CD14-positive monocyte (primary cell): ENCODE data around the gene RPS6KA2. TPM values are rescaled to one million over a fixed set of nuclear protein-coding genes. Genes with fewer than 3 reads are reported as not detected.
A peak's percentile ranks its signal among the peaks of the same experiment; 100 is the strongest.
"Not testable (repeated sequence)": the region's sequence is repeated elsewhere in the genome, so short reads cannot be mapped to it uniquely, and the experiment has no call there.

Experiments
- DNase-seq, 3 donors: peaks; one replicate each; pipeline ENCODE4 v3.0.0-alpha.2; 2011 to 2022
- H2AFZ ChIP-seq: 2 replicates; pipeline ENCODE4 v1.6.0; 2012; ENCODE audit warnings: mild to moderate bottlenecking, low read depth, low read length, inconsistent platforms; ENCODE audit not compliant: insufficient read depth, poor library complexity, severe bottlenecking
- H3K27ac ChIP-seq, 2 donors: 1 replicate in 1 of 2; 2 replicates in 1 of 2; pipeline ENCODE4 v1.5.1; 2012 to 2013; ENCODE audit warnings: low read length in 2 of 2, control low read depth in 1 of 2, inconsistent platforms in 1 of 2, low read depth in 1 of 2, mild to moderate bottlenecking in 1 of 2
- H3K27me3 ChIP-seq, 2 donors: one replicate each; pipeline versions ENCODE4 v1.6.0 to v1.6.1; 2011 to 2013; ENCODE audit warnings: low read length in 2 of 2; ENCODE audit not compliant: control insufficient read depth in 2 of 2, insufficient read depth in 2 of 2
- H3K36me3 ChIP-seq, 2 donors: replicated peaks in 1 of 2; 1 replicate in 1 of 2; 2 replicates in 1 of 2; pipeline versions ENCODE4 v1.5.1 to v1.6.1; 2012 to 2013; ENCODE audit warnings: low read length in 2 of 2, control low read depth in 1 of 2, inconsistent platforms in 1 of 2, mild to moderate bottlenecking in 1 of 2; ENCODE audit not compliant: insufficient read depth in 2 of 2, control insufficient read depth in 1 of 2
- H3K4me1 ChIP-seq, 2 donors: 1 replicate in 1 of 2; 2 replicates in 1 of 2; pipeline versions ENCODE4 v1.5.1 to v1.6.1; 2012 to 2013; ENCODE audit warnings: low read length in 2 of 2, control low read depth in 1 of 2, inconsistent platforms in 1 of 2, mild to moderate bottlenecking in 1 of 2, moderate library complexity in 1 of 2; ENCODE audit not compliant: insufficient read depth in 2 of 2, control insufficient read depth in 1 of 2
- H3K4me2 ChIP-seq: replicated peaks from 2 replicates; pipeline ENCODE3; 2012; ENCODE audit warnings: low read length, moderate library complexity, mild to moderate bottlenecking; ENCODE audit not compliant: poor library complexity, severe bottlenecking; ENCODE audit errors: extremely low read depth
- H3K4me3 ChIP-seq, 3 experiments: fragments of 200-600 bp in 1 of 3; sonication (generic) in 1 of 3; replicated peaks in 1 of 3; 1 replicate in 2 of 3; 2 replicates in 1 of 3; pipeline ENCODE4 v1.5.1; 2011 to 2013; ENCODE audit warnings: low read length in 3 of 3, mild to moderate bottlenecking in 3 of 3, control low read depth in 2 of 3, low read depth in 2 of 3, inconsistent platforms in 1 of 3, moderate library complexity in 1 of 3
- H3K79me2 ChIP-seq: 2 replicates; pipeline ENCODE4 v1.6.0; 2012; ENCODE audit warnings: mild to moderate bottlenecking, control low read depth, inconsistent platforms, low read length, moderate library complexity; ENCODE audit not compliant: insufficient read depth
- H3K9ac ChIP-seq: 2 replicates; pipeline ENCODE4 v1.6.0; 2017; ENCODE audit warnings: low read length, mild to moderate bottlenecking; ENCODE audit not compliant: insufficient read depth, poor library complexity, severe bottlenecking
- H3K9me3 ChIP-seq, 2 donors: replicated peaks in 1 of 2; 1 replicate in 1 of 2; 2 replicates in 1 of 2; pipeline versions ENCODE4 v1.5.1 to v1.6.1; 2012 to 2013; ENCODE audit warnings: low read length in 2 of 2, control low read depth in 1 of 2; ENCODE audit not compliant: control insufficient read depth in 1 of 2, insufficient read depth in 1 of 2
- H4K20me1 ChIP-seq: 2 replicates; pipeline ENCODE4 v1.6.0; 2012; ENCODE audit warnings: mild to moderate bottlenecking, low read length, control low read depth, moderate library complexity; ENCODE audit not compliant: insufficient read depth
- H3K27ac Mint-ChIP-seq, 7 donors: one replicate each; pipeline ENCODE4 v1.8.0; 2020; ENCODE audit warnings: mild to moderate bottlenecking in 7 of 7, mixed read lengths in 7 of 7, moderate library complexity in 6 of 7, inconsistent platforms in 2 of 7
- H3K27me3 Mint-ChIP-seq, 3 donors: one replicate each; pipeline ENCODE4 v1.8.0; 2021 to 2022; ENCODE audit warnings: low read depth in 3 of 3, mild to moderate bottlenecking in 3 of 3, mixed read lengths in 3 of 3, moderate library complexity in 3 of 3, inconsistent platforms in 1 of 3
- H3K36me3 Mint-ChIP-seq, 2 donors: one replicate each; pipeline ENCODE4 v1.8.0; 2020; ENCODE audit warnings: mixed read lengths in 2 of 2, inconsistent platforms in 1 of 2, mild to moderate bottlenecking in 1 of 2
- H3K4me1 Mint-ChIP-seq: one replicate; pipeline ENCODE4 v1.8.0; 2020; ENCODE audit warnings: mild to moderate bottlenecking, mixed read lengths
- H3K4me3 Mint-ChIP-seq, 2 donors: one replicate each; pipeline ENCODE4 v1.8.0; 2020; ENCODE audit warnings: mild to moderate bottlenecking in 2 of 2, mixed read lengths in 2 of 2, moderate library complexity in 1 of 2
- H3K9me3 Mint-ChIP-seq, 7 donors: one replicate each; pipeline ENCODE4 v1.8.0; 2020 to 2022; ENCODE audit warnings: mixed read lengths in 7 of 7, mild to moderate bottlenecking in 6 of 7, moderate library complexity in 6 of 7, inconsistent platforms in 2 of 7
- WGBS: methylation state at CpG from one replicate; pipeline ENCODE4 v1.1.5; 2013; ENCODE audit warnings: missing lambda C conversion rate; ENCODE audit not compliant: insufficient coverage; 5-methylcytosine and 5-hydroxymethylcytosine counted together
- intact Hi-C, 2 donors: fragments of 100-400 bp; cut with micrococcal nuclease; formaldehyde crosslinking; loops; one replicate each; pipeline versions ENCODE4 v1.15.0 to v1.15.1; 2023
- polyA plus RNA-seq, 3 donors: library from polyadenylated mRNA; depleted of rRNA in 1 of 3; unstranded in 2 of 3; stranded (reverse) in 1 of 3; fragments of 300-500 nt in 2 of 3; fragments of >200 nt in 1 of 3; fragmentation: Illumina TruSeq in 2 of 3; gene quantifications; 1 replicate in 2 of 3; 2 replicates in 1 of 3; pipeline ENCODE4 v1.2.3, GENCODE V29; 2012 to 2021
- TF ChIP-seq, protein P1 (sequence below): fragments of 200-600 bp; IDR thresholded peaks from one replicate; pipeline ENCODE4 v1.8.0; 2022; ENCODE audit warnings: antibody characterized with exemption, mild to moderate bottlenecking

RPS6KA2 gene
- polyA plus RNA-seq, 3 donors = 1.4 to 3.1 (median 1.9) TPM

DNA sequence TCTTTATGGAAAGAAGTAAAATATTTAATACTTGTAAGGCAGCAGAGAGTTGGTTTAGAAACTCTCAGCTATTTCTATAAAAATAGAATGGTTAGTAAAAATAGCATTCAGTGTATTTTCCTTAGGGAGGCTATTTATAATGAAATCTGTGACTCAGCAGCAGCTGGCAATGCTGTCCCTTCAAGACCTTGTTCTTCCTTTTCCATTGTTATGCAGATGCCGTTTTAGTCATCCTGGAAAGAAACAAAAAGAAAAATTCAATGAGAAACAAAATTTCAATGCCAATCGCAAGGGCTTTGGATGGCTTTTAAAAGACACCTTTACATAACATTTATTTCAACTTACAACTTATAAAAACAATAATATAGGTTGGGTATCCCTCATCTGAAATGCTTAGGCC, 261.8 kb downstream of the RPS6KA2 start:
- no peaks in the 10 kb centered on the region for H3K27me3 ChIP-seq
- H3K9ac ChIP-seq = no peak overlapping the region
- intact Hi-C loops = no loop called here
- no peak overlapping the region for H3K4me3 ChIP-seq
- no peak overlapping the region for H3K27ac Mint-ChIP-seq
- H2AFZ ChIP-seq = no peak overlapping the region
- no peak overlapping the region for H3K4me3 Mint-ChIP-seq
- TF ChIP-seq, protein P1, sequence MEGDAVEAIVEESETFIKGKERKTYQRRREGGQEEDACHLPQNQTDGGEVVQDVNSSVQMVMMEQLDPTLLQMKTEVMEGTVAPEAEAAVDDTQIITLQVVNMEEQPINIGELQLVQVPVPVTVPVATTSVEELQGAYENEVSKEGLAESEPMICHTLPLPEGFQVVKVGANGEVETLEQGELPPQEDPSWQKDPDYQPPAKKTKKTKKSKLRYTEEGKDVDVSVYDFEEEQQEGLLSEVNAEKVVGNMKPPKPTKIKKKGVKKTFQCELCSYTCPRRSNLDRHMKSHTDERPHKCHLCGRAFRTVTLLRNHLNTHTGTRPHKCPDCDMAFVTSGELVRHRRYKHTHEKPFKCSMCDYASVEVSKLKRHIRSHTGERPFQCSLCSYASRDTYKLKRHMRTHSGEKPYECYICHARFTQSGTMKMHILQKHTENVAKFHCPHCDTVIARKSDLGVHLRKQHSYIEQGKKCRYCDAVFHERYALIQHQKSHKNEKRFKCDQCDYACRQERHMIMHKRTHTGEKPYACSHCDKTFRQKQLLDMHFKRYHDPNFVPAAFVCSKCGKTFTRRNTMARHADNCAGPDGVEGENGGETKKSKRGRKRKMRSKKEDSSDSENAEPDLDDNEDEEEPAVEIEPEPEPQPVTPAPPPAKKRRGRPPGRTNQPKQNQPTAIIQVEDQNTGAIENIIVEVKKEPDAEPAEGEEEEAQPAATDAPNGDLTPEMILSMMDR = no peak
- no peaks in the 10 kb centered on the region for H3K27me3 Mint-ChIP-seq
- no peaks in the 10 kb centered on the region for H3K79me2 ChIP-seq
- H3K9me3 Mint-ChIP-seq = no peaks in the 10 kb centered on the region
- no peak for DNase-seq
- H3K36me3 ChIP-seq = peaks cover 40 to 57% of the 10 kb centered on the region in 2 donors
- no peak overlapping the region for H3K27ac ChIP-seq
- WGBS = 80% methylated on average over 1 of the region's 2 CpGs
- H3K4me2 ChIP-seq = no peak overlapping the region
- H3K36me3 Mint-ChIP-seq = peaks cover 51 to 60% of the 10 kb centered on the region in 2 donors
- peaks cover 10% of the 10 kb centered on the region in 2 donors for H3K4me1 ChIP-seq
- H4K20me1 ChIP-seq = no peaks in the 10 kb centered on the region
- H3K4me1 Mint-ChIP-seq = peaks cover 16% of the 10 kb centered on the region
- no peaks in the 10 kb centered on the region for H3K9me3 ChIP-seq

DNA sequence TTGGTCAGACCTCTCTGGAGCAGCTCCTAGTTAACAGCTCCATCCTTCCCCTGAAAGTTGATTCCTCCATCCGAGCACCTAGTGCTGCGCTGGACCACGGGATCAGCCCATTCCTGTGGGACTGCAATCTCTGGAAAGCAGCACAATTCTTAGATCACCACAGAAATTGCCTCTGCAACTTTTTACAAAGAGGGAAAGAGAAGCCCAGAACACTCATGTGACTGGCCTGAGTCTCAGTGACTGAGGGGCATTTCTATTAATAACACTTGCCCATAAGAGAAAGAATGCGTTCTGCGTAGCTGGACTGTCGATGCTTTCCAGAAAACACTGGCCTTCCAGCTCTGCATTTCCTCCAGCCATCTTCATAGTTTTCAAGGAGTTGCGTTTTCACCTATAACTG, 262.6 kb downstream of the RPS6KA2 start:
- no peaks in the 10 kb centered on the region for H4K20me1 ChIP-seq
- intact Hi-C loops = no loop called here
- H2AFZ ChIP-seq = no peak overlapping the region
- H3K4me2 ChIP-seq = no peak overlapping the region
- no peaks in the 10 kb centered on the region for H3K27me3 ChIP-seq
- H3K9me3 ChIP-seq = no peaks in the 10 kb centered on the region
- 100% methylated on average over 3 of the region's 7 CpGs for WGBS
- H3K4me3 ChIP-seq = no peak overlapping the region
- H3K79me2 ChIP-seq = no peaks in the 10 kb centered on the region
- Mint-ChIP-seq H3K36me3 (peaks cover 46 to 55% of the 10 kb centered on the region in 2 donors), H3K27ac (peak overlapping the region in 1 of 7 donors; percentile 6), H3K9me3 (no peaks in the 10 kb centered on the region), H3K27me3 (no peaks in the 10 kb centered on the region), H3K4me1 (peaks cover 21% of the 10 kb centered on the region), H3K4me3 (no peak overlapping the region)
- peaks cover 40 to 53% of the 10 kb centered on the region in 2 donors for H3K36me3 ChIP-seq
- no peak overlapping the region for H3K27ac ChIP-seq
- TF ChIP-seq, protein P1 = no peak
- H3K4me1 ChIP-seq = peaks cover 12 to 15% of the 10 kb centered on the region in 2 donors
- no peak overlapping the region for H3K9ac ChIP-seq
- DNase-seq = no peak

DNA sequence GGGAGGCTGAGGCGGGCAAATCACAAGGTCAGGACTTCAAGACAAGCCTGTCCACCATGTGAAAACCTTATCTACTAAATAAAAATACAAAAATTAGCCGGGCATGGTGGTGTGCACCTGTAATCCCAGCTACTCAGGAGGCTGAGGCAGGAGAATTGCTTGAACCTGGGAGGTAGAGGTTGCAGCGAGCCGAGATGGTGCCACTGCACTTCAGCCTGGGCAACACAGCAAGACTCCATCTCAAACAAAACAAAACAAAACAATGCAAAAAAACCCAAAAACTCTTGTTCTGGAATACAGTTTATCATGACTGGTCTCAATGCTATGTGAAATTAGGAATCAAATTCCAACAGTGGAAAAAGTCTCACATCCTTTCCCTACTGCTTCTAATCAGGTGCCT, 264.6 kb downstream of the RPS6KA2 start:
- H3K27me3 ChIP-seq, H3K27me3 Mint-ChIP-seq, H3K27ac Mint-ChIP-seq, H2AFZ ChIP-seq, H3K4me2 ChIP-seq, H4K20me1 ChIP-seq, H3K9me3 Mint-ChIP-seq, H3K4me3 ChIP-seq, intact Hi-C loops, H3K9me3 ChIP-seq, H3K9ac ChIP-seq, DNase-seq, H3K79me2 ChIP-seq, H3K27ac ChIP-seq, H3K4me3 Mint-ChIP-seq: not testable (repeated sequence)
- H3K36me3 Mint-ChIP-seq = peaks cover 37 to 42% of the 10 kb centered on the region in 2 donors
- no CpG with 5 or more reads among the region's 4 CpGs for WGBS
- H3K36me3 ChIP-seq = peaks cover 33 to 46% of the 10 kb centered on the region in 2 donors
- H3K4me1 Mint-ChIP-seq = peaks cover 22% of the 10 kb centered on the region
- H3K4me1 ChIP-seq = peaks cover 12 to 15% of the 10 kb centered on the region in 2 donors
